Measurements from ENCODE around the gene CDH4. TPM values are rescaled to one million over a fixed set of nuclear protein-coding genes. Genes with fewer than 3 reads are reported as not detected.
"Not testable (repeated sequence)": the region's sequence is repeated elsewhere in the genome, so short reads cannot be mapped to it uniquely, and the experiment has no call there.

The CDH4 gene
- total RNA-seq, 6 experiments from 2014 or later, result 5.8 to 12.8 (median 10.9) TPM

GRCh38 chr20:61400499-61400898, 148.4 kb downstream of the CDH4 start:
- Mint-ChIP-seq H3K9me3 (peaks cover 37% of the 10 kb centered on the region), H3K27ac (no peak overlapping the region), H3K36me3 (ENCODE audit: low read depth) (no peaks in the 10 kb centered on the region), H3K4me3 (no peak overlapping the region), H3K4me1 (ENCODE audit: low read depth) (no peaks in the 10 kb centered on the region), H3K27me3 (ENCODE audit: insufficient read depth) (no peaks in the 10 kb centered on the region; the same call in 1 of the 2 replicates)
- DNase-seq, result no peak
- no peak for TF ChIP-seq CTCF (IDR thresholded peaks at IDR 0.05)

- H3K27me3 Mint-ChIP-seq (ENCODE audit: insufficient read depth), result peaks cover 3% of the 10 kb centered on the region
- no peak overlapping the region for H3K4me3 Mint-ChIP-seq
- H3K4me1 Mint-ChIP-seq (ENCODE audit: low read depth), result no peaks in the 10 kb centered on the region
- no peak overlapping the region for H3K27ac Mint-ChIP-seq
- H3K36me3 Mint-ChIP-seq (ENCODE audit: low read depth), result peaks cover 10% of the 10 kb centered on the region
- H3K9me3 Mint-ChIP-seq, result peaks cover 37% of the 10 kb centered on the region
- no peak for TF ChIP-seq CTCF (IDR thresholded peaks at IDR 0.05)
- no peak for DNase-seq
These were observed 152.2 kb downstream of the CDH4 start for GRCh38 chr20:61404303-61404702.

- TF ChIP-seq CTCF (IDR thresholded peaks at IDR 0.05), result no peak
- no peak overlapping the region for H3K4me3 Mint-ChIP-seq
- H3K27me3 Mint-ChIP-seq (ENCODE audit: insufficient read depth), result peaks cover 3% of the 10 kb centered on the region
These were observed 152.9 kb downstream of the CDH4 start for GRCh38 chr20:61405007-61405406.

GRCh38 chr20:61406773-61407172, 154.7 kb downstream of the CDH4 start:
- DNase-seq; H3K4me3 Mint-ChIP-seq; H3K27ac Mint-ChIP-seq; H3K27me3 Mint-ChIP-seq (ENCODE audit: insufficient read depth); H3K4me1 Mint-ChIP-seq (ENCODE audit: low read depth): not testable (repeated sequence)
- Mint-ChIP-seq H3K36me3 (ENCODE audit: low read depth) (peaks cover 10% of the 10 kb centered on the region), H3K9me3 (peaks cover 24% of the 10 kb centered on the region)

More at GRCh38 chr20:61405007-61405406, 152.9 kb downstream of the CDH4 start:
- no peak overlapping the region for H3K27ac Mint-ChIP-seq
- H3K9me3 Mint-ChIP-seq, result peaks cover 37% of the 10 kb centered on the region
- no peaks in the 10 kb centered on the region for H3K4me1 Mint-ChIP-seq (ENCODE audit: low read depth)
- peaks cover 10% of the 10 kb centered on the region for H3K36me3 Mint-ChIP-seq (ENCODE audit: low read depth)
- DNase-seq, result no peak

- Mint-ChIP-seq H3K4me3 (no peak overlapping the region), H3K36me3 (ENCODE audit: low read depth) (peaks cover 10% of the 10 kb centered on the region), H3K9me3 (peaks cover 23% of the 10 kb centered on the region), H3K4me1 (ENCODE audit: low read depth) (no peaks in the 10 kb centered on the region), H3K27ac (no peak overlapping the region), H3K27me3 (ENCODE audit: insufficient read depth) (peaks cover 3% of the 10 kb centered on the region; the same call in 1 of the 2 replicates)
- no peak for DNase-seq
- no peak for TF ChIP-seq CTCF (IDR thresholded peaks at IDR 0.05)
These were observed 155.5 kb downstream of the CDH4 start for GRCh38 chr20:61407561-61407960.

GRCh38 chr20:61408951-61409740, 157.1 kb downstream of the CDH4 start:
- Mint-ChIP-seq H3K27ac (no peak overlapping the region), H3K4me3 (no peak overlapping the region), H3K9me3 (peaks cover 20% of the 10 kb centered on the region), H3K27me3 (ENCODE audit: insufficient read depth) (peaks cover 3% of the 10 kb centered on the region; the same call in 1 of the 2 replicates), H3K4me1 (ENCODE audit: low read depth) (no peaks in the 10 kb centered on the region), H3K36me3 (ENCODE audit: low read depth) (peaks cover 10% of the 10 kb centered on the region)
- no peak for DNase-seq
- TF ChIP-seq CTCF (IDR thresholded peaks at IDR 0.05), result no peak
